ENCODE results near the gene ICA1L. TPM values are rescaled to one million over a fixed set of nuclear protein-coding genes. Genes with fewer than 3 reads are reported as not detected.

ICA1L gene
- total RNA-seq, 1 donor: 3.5 TPM

DNA sequence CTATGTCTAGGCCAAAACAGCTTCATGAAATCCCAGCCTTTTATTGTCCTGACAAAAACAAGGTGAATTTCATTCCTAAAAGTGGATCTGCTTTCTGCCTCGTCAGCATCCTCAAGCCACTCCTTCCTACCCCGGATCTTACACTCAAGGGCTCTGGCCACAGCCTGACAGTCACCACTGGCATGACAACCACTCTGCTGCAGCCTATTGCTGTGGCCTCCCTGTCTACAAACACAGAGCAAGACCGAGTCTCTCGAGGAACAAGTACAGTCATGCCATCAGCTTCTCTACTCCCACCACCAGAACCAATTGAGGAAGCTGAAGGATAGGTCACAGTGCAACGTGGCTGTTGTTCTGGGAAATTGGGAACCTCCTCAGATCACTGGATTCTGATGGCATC is 106.1 kb downstream of the ICA1L start:
- TF ChIP-seq, protein P1, sequence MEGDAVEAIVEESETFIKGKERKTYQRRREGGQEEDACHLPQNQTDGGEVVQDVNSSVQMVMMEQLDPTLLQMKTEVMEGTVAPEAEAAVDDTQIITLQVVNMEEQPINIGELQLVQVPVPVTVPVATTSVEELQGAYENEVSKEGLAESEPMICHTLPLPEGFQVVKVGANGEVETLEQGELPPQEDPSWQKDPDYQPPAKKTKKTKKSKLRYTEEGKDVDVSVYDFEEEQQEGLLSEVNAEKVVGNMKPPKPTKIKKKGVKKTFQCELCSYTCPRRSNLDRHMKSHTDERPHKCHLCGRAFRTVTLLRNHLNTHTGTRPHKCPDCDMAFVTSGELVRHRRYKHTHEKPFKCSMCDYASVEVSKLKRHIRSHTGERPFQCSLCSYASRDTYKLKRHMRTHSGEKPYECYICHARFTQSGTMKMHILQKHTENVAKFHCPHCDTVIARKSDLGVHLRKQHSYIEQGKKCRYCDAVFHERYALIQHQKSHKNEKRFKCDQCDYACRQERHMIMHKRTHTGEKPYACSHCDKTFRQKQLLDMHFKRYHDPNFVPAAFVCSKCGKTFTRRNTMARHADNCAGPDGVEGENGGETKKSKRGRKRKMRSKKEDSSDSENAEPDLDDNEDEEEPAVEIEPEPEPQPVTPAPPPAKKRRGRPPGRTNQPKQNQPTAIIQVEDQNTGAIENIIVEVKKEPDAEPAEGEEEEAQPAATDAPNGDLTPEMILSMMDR (IDR thresholded peaks at IDR 0.05; ENCODE audit: insufficient read depth, low read depth, low read length): no peak
- DNase-seq (ENCODE audit: low read depth): no peak
- H3K4me3 ChIP-seq (ENCODE audit: low read depth, low read length): no peak overlapping the region

DNA sequence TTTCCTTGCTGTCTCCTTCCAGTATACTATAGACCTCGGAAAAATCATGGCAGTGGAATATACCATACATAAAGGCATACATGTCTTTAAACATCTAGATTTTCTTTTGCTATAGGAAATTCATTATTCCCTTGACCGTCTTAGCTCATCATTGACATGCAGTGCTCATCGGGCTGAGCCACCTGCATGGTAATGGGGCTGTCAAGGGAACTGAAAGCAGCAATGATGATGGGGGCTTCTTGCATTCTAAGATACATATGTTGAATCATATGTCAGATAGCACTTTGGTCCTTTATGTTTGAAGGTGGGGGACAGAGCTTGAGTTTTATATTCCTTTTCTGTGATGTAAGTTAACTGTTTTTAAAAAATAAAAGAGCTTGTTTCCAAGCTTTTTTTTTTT is 106.6 kb downstream of the ICA1L start:
- no peak overlapping the region for H3K4me3 ChIP-seq (ENCODE audit: low read depth, low read length)
- DNase-seq (ENCODE audit: low read depth): no peak
- TF ChIP-seq, protein P1 (IDR thresholded peaks at IDR 0.05; ENCODE audit: insufficient read depth, low read depth, low read length): no peak

DNA sequence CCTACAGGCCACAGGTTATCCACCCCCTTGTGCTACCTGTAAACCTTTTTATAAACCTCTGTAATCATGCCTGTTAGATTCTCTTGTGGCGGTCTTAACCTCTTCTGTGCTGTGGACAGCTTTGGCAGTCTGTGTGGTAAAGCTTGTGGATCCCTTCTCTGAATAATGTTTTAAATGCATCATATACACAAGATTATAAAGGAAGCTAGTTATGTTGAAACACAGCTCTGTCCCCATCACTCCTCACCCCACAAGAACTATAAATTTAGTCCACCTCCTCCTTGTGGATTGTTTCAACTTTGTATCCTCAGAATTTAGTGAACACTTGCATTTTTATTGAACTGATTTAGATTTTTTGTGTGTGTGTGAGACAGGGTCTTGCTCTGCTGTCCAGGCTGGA is 107.7 kb downstream of the ICA1L start:
- TF ChIP-seq, protein P1 (IDR thresholded peaks at IDR 0.05; ENCODE audit: insufficient read depth, low read depth, low read length): no peak
- DNase-seq (ENCODE audit: low read depth): no peak
- H3K4me3 ChIP-seq (ENCODE audit: low read depth, low read length): no peak overlapping the region

DNA sequence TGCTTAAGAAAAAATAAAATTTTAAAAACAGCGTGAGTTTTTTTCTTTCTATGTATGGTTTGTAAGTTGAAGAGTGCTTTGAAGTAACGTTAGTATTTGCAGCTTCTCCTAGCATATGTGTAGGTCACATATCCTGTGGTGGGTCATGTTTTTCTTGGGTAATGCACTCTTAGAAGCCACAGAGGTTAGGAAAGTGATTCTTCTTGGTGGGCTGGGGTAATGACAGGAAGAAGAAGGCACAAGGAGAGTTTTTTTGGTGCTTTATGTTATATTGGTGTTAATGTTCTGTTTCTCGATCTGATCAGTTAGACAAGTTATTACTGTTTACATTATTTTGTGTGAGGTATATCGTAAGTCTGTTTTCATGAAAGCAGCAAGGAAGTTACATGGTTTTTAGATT is 109.0 kb downstream of the ICA1L start:
- peak; percentile 28 for DNase-seq (ENCODE audit: low read depth)
- H3K4me3 ChIP-seq (ENCODE audit: low read depth, low read length): no peak overlapping the region
- TF ChIP-seq, protein P1 (IDR thresholded peaks at IDR 0.05; ENCODE audit: insufficient read depth, low read depth, low read length): no peak

DNA sequence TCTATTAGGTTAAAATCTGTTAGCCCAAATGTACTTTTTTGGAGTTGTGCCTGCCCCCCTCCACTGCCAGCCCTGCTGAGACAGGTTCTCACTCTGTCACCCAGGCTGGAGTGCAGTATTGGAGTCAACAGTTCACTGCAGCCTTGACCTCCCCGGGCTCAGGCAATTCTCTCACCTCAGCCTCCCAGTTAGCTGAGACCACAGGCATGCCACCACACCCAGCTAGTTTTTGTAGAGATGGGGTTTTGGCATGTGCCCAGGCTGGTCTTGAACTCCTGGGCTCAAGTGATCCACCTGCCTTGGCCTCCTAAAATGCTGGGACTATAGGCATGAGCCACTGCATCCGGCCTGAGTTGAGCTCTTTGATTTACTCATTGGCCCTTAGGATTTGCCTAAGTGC is 110.7 kb downstream of the ICA1L start:
- H3K4me3 ChIP-seq (ENCODE audit: low read depth, low read length): no peak overlapping the region
- TF ChIP-seq, protein P1 (IDR thresholded peaks at IDR 0.05; ENCODE audit: insufficient read depth, low read depth, low read length): no peak
- no peak for DNase-seq (ENCODE audit: low read depth)

DNA sequence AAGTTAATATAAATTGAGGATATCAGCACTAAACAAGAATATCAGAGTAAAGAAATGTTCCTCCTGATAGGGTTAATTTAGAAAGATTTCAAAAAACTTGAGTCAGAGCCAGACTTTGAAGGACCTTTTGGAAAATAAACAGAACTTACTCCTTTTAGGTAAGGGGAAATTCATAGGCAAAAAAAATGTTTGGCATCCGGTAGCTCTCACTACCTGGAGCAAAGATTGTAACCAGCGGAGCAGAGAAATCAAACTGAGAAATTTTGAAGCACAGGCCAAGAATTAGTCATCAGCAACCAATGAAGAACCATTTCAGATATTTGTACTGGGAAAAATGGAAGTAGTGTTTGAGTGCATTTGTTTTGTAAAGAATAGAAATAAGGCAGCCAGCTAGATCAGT is 113.0 kb downstream of the ICA1L start:
- TF ChIP-seq, protein P1 (IDR thresholded peaks at IDR 0.05; ENCODE audit: insufficient read depth, low read depth, low read length): no peak
- DNase-seq (ENCODE audit: low read depth): no peak
- no peak overlapping the region for H3K4me3 ChIP-seq (ENCODE audit: low read depth, low read length)

DNA sequence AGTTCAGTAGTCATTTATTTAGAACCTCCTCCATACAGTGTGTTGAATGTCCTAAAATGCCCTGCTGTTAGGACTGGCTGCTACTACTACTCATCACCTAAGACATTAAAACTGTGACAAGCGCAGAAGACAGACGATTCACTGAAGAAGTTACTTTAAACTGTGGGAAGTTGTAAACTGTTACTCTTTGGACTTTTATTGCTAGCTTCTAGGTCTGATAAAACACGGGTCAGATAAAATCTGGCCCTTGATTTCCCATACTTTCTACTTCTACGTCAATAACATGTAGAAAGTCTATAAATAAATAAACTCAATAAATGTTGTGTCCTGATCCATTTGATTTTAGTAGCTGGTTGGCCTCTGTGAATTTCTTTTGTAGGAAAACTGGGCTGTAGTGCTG is 113.4 kb downstream of the ICA1L start:
- TF ChIP-seq, protein P1 (IDR thresholded peaks at IDR 0.05; ENCODE audit: insufficient read depth, low read depth, low read length): no peak
- peak; percentile 54 for DNase-seq (ENCODE audit: low read depth)

More for the DNA sequence above, 113.4 kb downstream of the ICA1L start:
- no peak overlapping the region for H3K4me3 ChIP-seq (ENCODE audit: low read depth, low read length)
